Transverse colon (tissue), 4 donors: ENCODE measurements around the gene HTRA1.

Source experiments
- POLR2AphosphoS5 ChIP-seq, 3 donors: sonication (generic); formaldehyde crosslinking; IDR thresholded peaks; one replicate each; pipeline ENCODE4 v1.6.1; 2016; ENCODE audit warnings: antibody characterized with exemption in 3 of 3
- TF ChIP-seq, protein P1 (sequence below), 5 experiments: fragments of 200-600 bp in 3 of 5; fragments of 450-650 bp in 2 of 5; sonication (generic) in 3 of 5; IDR thresholded peaks; 1 replicate in 2 of 5; 2 replicates in 3 of 5; pipeline ENCODE4 v1.5.1; 2016 to 2017; ENCODE audit warnings: antibody characterized with exemption in 5 of 5, inconsistent platforms in 3 of 5, mild to moderate bottlenecking in 2 of 5, moderate library complexity in 1 of 5

DNA sequence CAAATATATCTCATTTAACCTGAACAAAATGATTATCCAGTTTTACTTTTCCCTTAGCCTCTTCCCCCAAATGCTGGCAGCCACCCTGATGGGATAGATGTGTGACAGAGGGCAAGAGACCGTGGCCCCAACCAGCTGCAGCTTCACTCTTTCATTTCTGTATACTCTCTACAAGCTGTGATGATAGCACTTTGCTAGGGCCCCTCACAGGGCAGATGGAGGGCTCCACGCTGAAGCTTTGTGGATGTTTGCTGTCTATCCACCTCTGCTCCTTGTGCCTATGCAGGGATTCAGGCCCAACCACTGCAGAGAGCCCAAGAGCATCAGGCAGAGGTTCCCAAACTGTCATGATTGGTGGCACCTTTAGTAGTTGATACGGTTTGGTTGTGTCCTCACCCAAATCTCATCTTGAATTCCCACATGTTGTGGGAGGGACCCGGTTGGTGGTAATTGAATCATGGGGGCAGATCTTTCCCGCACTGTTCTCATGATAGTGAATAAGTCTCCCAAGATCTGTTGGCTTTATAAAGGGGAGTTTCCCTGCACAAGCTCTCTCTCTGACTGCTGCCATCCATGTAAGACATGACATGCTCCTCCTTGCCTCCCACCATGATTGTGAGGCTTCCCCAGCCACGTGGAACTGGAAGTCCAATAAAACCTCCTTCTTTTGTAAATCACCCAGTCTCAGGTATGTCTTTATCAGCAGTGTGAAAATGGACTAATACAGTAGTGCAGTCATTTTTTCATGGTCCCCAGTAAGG, 20.1 kb downstream of the HTRA1 start:
- TF ChIP-seq, protein P1, sequence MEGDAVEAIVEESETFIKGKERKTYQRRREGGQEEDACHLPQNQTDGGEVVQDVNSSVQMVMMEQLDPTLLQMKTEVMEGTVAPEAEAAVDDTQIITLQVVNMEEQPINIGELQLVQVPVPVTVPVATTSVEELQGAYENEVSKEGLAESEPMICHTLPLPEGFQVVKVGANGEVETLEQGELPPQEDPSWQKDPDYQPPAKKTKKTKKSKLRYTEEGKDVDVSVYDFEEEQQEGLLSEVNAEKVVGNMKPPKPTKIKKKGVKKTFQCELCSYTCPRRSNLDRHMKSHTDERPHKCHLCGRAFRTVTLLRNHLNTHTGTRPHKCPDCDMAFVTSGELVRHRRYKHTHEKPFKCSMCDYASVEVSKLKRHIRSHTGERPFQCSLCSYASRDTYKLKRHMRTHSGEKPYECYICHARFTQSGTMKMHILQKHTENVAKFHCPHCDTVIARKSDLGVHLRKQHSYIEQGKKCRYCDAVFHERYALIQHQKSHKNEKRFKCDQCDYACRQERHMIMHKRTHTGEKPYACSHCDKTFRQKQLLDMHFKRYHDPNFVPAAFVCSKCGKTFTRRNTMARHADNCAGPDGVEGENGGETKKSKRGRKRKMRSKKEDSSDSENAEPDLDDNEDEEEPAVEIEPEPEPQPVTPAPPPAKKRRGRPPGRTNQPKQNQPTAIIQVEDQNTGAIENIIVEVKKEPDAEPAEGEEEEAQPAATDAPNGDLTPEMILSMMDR (IDR thresholded peaks at IDR 0.05): no peak
- TF ChIP-seq POLR2AphosphoS5 (IDR thresholded peaks at IDR 0.05): no peak
